GM10847 (cell line): Measurements from ENCODE around the gene GRID2.

Source experiments
- POLR2A ChIP-seq: IDR thresholded peaks from 2 replicates; pipeline ENCODE4 v1.6.1; 2011; ENCODE audit not compliant: insufficient read length; ENCODE audit errors: extremely low read depth

Gene GRID2

GRCh38 chr4:93437991-93438390 is 1134.2 kb downstream of the GRID2 start:
- no peak for TF ChIP-seq POLR2A

GRCh38 chr4:93444860-93445259 is 1141.1 kb downstream of the GRID2 start:
- no peak for TF ChIP-seq POLR2A

- no peak for TF ChIP-seq POLR2A
Measured at GRCh38 chr4:93446038-93446437, 1142.3 kb downstream of the GRID2 start.

- no peak for TF ChIP-seq POLR2A
Measured at GRCh38 chr4:93448691-93449293, 1145.0 kb downstream of the GRID2 start.

- TF ChIP-seq POLR2A: no peak
Measured at GRCh38 chr4:93451954-93452353, 1148.2 kb downstream of the GRID2 start.

- TF ChIP-seq POLR2A: no peak
Measured at GRCh38 chr4:93461541-93461940, 1157.8 kb downstream of the GRID2 start.

GRCh38 chr4:93466446-93466845 is 1162.7 kb downstream of the GRID2 start:
- no peak for TF ChIP-seq POLR2A

GRCh38 chr4:93467484-93468155 is 1163.9 kb downstream of the GRID2 start:
- TF ChIP-seq POLR2A: no peak

- TF ChIP-seq POLR2A: no peak
Measured at GRCh38 chr4:93469560-93469959, 1165.8 kb downstream of the GRID2 start.

GRCh38 chr4:93475730-93476129 is 1172.0 kb downstream of the GRID2 start:
- no peak for TF ChIP-seq POLR2A

GRCh38 chr4:93478805-93479204 is 1175.0 kb downstream of the GRID2 start:
- TF ChIP-seq POLR2A: no peak

GRCh38 chr4:93480452-93480851 is 1176.7 kb downstream of the GRID2 start:
- TF ChIP-seq POLR2A: no peak

- no peak for TF ChIP-seq POLR2A
Measured at GRCh38 chr4:93495346-93495745, 1191.6 kb downstream of the GRID2 start.

- no peak for TF ChIP-seq POLR2A
Measured at GRCh38 chr4:93501244-93501643, 1197.5 kb downstream of the GRID2 start.

- TF ChIP-seq POLR2A: no peak
Measured at GRCh38 chr4:93501946-93502345, 1198.2 kb downstream of the GRID2 start.

GRCh38 chr4:93502991-93503390 is 1199.2 kb downstream of the GRID2 start:
- TF ChIP-seq POLR2A: no peak

- no peak for TF ChIP-seq POLR2A
Measured at GRCh38 chr4:93513851-93514250, 1210.1 kb downstream of the GRID2 start.
